Mammary epithelial cell (primary cell): ENCODE measurements around the gene PTGES2.

ENCODE experiments used
- CTCF ChIP-seq, 2 donors: IDR thresholded peaks in 1 of 2; conservative IDR thresholded peaks in 1 of 2; 2 replicates each; pipeline ENCODE4 v1.5.1; 2011 to 2012; ENCODE audit warnings: inconsistent platforms in 2 of 2, low read length in 2 of 2, mild to moderate bottlenecking in 2 of 2, control low read depth in 1 of 2, low read depth in 1 of 2; ENCODE audit not compliant: insufficient read depth in 1 of 2; ENCODE audit errors: extremely low read depth in 1 of 2
- EZH2 ChIP-seq: IDR thresholded peaks from 2 replicates; pipeline ENCODE4 v1.6.1; 2012; ENCODE audit warnings: low read length, inconsistent platforms, borderline replicate concordance

- TF ChIP-seq EZH2 (no peak), CTCF (conservative IDR thresholded peaks at IDR 0.05 in 1 of 2, IDR thresholded peaks at IDR 0.05 in 1 of 2; ENCODE audit: extremely low read depth in 1 of 2, insufficient read depth in 1 of 2, low read depth in 1 of 2, low read length in 2 of 2) (no peak)
Measured at GRCh38 chr9:128077847-128078503, 49.6 kb downstream of the PTGES2 start.
